Stimulated activated CD4-positive, alpha-beta T cell treated with anti-CD3 and anti-CD28 coated beads, Interleukin-1b, Interleukin-23, amount 100 ng/mL, for 4 hours (primary cell): ENCODE results near the gene GIMAP7.
"Not testable (repeated sequence)": the region's sequence is repeated elsewhere in the genome, so short reads cannot be mapped to it uniquely, and the experiment has no call there.

Experiments used
- DNase-seq, 2 donors: peaks; one replicate each; pipeline ENCODE4 v3.0.0-alpha.2; 2020; ENCODE audit warnings: low read depth in 2 of 2

GIMAP7 gene

GRCh38 chr7:150514748-150515222, at the start of gene GIMAP7:
GIMAP7 (plus strand) TSS chr7:150514872; CDS start chr7:150519975, 5,103 bp downstream.
- DNase-seq, result no peak

- DNase-seq, result no peak
Observed at GRCh38 chr7:150464962-150465361, 49.7 kb upstream of the GIMAP7 start.

- DNase-seq, result no peak
Observed at GRCh38 chr7:150465414-150465813, 49.3 kb upstream of the GIMAP7 start.

- DNase-seq, result no peak
Observed at GRCh38 chr7:150466477-150466876, 48.2 kb upstream of the GIMAP7 start.

GRCh38 chr7:150468241-150468640, 46.4 kb upstream of the GIMAP7 start:
- no peak for DNase-seq

- no peak for DNase-seq
Observed at GRCh38 chr7:150471886-150472285, 42.8 kb upstream of the GIMAP7 start.

- no peak for DNase-seq
Observed at GRCh38 chr7:150473902-150474301, 40.8 kb upstream of the GIMAP7 start.

- DNase-seq, result no peak
Observed at GRCh38 chr7:150476285-150476684, 38.4 kb upstream of the GIMAP7 start.

GRCh38 chr7:150476819-150477631, 37.6 kb upstream of the GIMAP7 start:
- no peak for DNase-seq

GRCh38 chr7:150479023-150479716, 35.5 kb upstream of the GIMAP7 start:
- no peak for DNase-seq

GRCh38 chr7:150481186-150481920, 33.3 kb upstream of the GIMAP7 start:
- no peak for DNase-seq

GRCh38 chr7:150481922-150482321, 32.8 kb upstream of the GIMAP7 start:
- DNase-seq, result no peak

GRCh38 chr7:150483514-150483913, 31.2 kb upstream of the GIMAP7 start:
- not testable (repeated sequence) for DNase-seq

- DNase-seq, result not testable (repeated sequence)
Observed at GRCh38 chr7:150484071-150484470, 30.6 kb upstream of the GIMAP7 start.

- no peak for DNase-seq
Observed at GRCh38 chr7:150487625-150488024, 27.0 kb upstream of the GIMAP7 start.

GRCh38 chr7:150489782-150490181, 24.9 kb upstream of the GIMAP7 start:
- DNase-seq, result no peak

GRCh38 chr7:150493442-150493841, 21.2 kb upstream of the GIMAP7 start:
- not testable (repeated sequence) for DNase-seq

GRCh38 chr7:150502519-150502918, 12.2 kb upstream of the GIMAP7 start:
- DNase-seq, result no peak

GRCh38 chr7:150503155-150503554, 11.5 kb upstream of the GIMAP7 start:
- DNase-seq, result no peak

GRCh38 chr7:150503581-150503980, 11.1 kb upstream of the GIMAP7 start:
- DNase-seq, result no peak

- no peak for DNase-seq
Observed at GRCh38 chr7:150507947-150508602, 6.6 kb upstream of the GIMAP7 start.

- DNase-seq, result no peak
Observed at GRCh38 chr7:150511048-150511447, 3.6 kb upstream of the GIMAP7 start.
